NK-92 (cell line): ENCODE data around the gene MOK.

Experiments
- DNase-seq: peaks from one replicate; lab custom pipeline; 2025; ENCODE audit not compliant: unreplicated experiment; lab: John Stamatoyannopoulos, UW

Gene MOK

DNA sequence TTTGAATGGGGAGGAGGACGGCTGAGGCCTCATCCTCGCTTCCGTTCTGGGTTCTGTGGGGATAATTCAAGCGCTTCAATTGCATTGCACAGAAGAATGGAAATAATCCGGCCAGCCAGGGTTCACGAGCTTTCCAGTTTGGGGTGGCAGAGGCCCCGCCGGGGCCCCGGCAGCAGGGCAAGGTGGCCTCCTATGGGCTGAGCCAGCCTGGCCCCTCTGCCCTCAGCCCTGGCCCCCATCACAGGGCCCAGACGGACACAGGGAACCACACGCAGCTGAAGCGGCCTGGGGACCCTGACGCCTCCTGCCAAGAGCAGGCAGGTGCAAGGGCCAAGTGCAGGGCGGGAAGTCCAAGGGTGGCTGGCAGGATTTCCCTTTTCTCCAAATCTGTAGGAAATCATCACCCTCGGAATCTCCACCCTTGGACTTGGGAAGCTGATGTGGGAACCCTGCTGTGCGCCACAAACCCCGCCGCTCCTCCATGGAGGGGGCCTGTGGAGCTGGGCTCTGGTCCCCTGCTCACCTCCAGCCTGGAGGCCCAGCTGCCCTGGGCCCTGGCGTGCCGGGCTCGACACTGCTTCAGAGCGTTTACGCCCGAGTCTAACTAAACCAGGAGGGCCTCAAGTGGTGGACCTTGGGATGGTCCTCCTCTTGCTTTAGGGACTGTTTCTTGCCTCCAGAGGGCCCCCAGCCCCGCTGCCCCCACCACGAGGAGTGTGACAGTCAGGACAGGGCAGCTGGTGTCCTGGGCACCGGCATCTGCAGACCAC lies 78.4 kb downstream of the MOK start:
- no peak for DNase-seq

- DNase-seq = no peak
These were observed 79.0 kb downstream of the MOK start for GRCh38 chr14:102225936-102226335.

- DNase-seq = no peak
These were observed 79.6 kb downstream of the MOK start for GRCh38 chr14:102225386-102225785.

GRCh38 chr14:102223682-102224081 lies 81.3 kb downstream of the MOK start:
- no peak for DNase-seq

- DNase-seq = no peak
These were observed 82.2 kb downstream of the MOK start for GRCh38 chr14:102222751-102223150.

DNA sequence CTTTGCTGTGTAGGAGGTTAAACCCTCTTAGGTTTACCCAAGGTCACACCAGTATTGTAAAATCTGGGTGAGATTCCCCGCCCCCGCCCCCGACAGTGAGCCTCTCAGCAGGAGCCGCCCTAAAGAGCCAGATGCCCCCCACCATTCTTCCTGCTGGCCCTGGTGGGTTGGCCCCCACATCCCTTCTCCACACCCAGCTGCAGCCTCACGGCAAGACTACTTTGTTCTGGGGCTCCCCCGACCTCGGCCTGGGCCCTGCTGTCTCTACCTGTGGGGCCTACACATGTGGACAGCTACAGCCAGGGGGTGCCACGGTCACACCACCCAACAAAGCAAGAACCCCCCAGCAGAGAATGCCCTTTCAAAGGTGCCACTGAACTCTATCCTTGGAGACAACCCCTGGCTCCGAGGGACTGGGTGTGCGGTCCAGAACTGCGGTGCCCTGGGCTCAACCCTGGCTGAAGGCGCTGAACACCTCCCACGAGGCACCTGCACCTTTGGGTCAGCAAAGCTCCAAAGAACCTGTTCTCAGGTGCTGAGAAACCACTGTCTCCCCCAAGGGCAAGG lies 82.9 kb downstream of the MOK start:
- no peak for DNase-seq

- DNase-seq = no peak
These were observed 83.9 kb downstream of the MOK start for GRCh38 chr14:102221026-102221425.

DNA sequence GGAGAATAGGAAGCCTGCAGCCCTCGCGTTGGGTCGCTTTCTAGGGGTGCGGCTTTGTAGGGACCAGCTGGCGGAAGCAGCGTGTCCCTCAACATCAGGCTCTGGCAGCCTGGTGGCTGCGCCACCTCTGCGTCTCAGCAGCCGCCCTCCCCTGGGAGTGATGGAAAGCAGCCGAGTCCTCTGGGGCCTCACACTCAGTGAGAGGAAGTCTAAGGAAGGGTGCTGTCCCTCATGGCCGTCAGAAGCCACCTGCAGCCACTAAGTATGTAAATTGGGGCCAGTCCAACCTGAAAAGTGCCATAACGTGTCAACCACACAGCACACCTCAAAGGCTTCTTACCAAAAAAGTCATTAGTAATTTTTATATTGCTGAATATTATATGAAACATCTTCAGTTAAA lies 84.9 kb downstream of the MOK start:
- DNase-seq = no peak

DNA sequence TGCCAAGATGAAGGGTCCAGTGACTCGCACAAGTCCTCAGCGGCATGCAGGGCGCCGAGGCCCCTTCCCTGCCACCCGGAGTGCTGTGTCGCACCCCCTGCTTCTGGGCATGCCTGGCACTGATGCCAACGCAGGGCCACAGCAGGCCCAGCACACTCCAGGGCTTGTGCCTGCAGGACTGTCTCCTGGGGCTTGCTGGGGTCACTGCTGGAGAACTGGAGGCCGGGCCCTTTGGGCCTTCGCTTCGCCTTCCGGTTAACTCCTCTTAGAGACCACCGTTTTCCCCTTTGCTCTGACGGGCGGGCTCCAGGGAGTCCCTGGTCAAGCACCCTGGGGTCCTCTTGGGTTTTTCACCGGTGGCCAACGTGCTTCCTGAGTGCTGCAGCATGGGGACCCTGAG lies 85.6 kb downstream of the MOK start:
- no peak for DNase-seq

- DNase-seq = no peak
These were observed 86.3 kb downstream of the MOK start for GRCh38 chr14:102218688-102219087.

DNA sequence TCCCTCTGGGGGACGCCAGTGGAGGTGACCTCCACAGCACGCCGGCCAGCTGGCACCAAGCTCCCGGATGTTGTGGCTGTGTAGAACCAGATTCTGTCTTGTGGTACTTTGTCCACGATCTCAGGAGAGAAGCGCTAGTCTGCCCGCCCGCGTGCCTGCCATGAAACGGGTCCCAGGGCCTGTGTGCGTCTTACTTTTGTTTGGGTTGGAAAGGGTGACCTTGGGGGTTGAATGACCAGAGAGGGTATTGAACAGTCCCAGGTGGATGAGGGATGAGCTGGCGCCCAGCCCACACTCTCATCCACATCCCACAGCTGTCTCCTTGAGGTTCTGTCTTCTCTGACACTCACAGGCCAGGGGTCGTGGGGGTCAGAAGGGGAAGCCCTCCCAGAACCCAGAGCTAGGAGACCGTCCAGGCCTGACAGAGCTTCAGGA lies 87.0 kb downstream of the MOK start:
- DNase-seq = no peak

DNA sequence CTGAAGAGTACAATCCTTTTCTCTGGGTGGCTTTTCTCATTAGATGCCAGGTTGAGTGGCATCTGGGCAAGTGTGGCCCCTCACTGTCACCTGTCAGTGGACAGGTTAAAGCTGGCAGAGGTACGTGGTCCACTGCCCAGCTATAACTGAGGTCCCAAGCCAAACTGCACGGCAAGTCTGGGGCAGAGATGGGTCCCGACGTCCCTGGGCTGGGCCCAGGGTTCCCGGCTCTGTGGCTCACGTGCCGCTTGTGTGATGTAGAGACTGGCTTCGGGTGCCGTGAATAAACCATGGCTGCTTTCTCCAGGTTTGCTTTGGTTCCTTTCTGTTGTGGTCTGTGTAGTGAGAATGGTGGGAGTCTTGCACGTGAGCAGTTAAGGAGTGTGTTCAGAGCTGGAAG lies 87.6 kb downstream of the MOK start:
- DNase-seq = no peak

DNA sequence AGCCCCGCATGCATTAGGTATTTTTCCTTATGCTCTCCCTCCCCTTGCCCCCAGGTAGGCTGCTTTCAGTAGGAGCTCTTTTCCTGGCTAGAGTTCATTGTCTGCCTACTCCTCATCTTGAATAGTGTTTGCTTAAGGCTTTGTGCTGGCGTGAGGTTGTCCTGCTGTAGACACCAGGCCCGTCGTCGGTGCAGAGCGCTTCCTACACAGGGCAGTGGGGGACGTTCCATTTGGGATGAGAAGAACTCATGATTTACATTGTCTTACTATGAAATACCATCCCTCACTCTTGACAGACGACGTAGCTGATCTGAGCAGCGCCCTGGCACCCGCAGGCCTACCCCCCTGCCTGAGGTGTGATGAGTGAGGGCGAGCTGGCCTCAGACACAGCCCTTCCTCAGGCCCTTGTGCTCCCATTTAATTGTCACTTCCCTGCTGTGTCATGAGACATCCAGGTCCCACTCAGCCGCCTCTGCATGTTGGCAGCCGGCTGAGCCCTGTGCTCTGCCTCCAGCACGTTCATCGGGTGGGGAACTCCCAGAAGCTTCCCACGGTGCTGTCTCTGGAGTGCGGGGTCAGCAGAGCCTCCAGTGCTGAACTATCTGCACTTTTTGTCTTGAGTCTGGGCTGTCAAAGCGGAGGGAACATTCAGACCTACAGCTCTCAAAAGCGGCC lies 89.3 kb downstream of the MOK start:
- DNase-seq = no peak

DNA sequence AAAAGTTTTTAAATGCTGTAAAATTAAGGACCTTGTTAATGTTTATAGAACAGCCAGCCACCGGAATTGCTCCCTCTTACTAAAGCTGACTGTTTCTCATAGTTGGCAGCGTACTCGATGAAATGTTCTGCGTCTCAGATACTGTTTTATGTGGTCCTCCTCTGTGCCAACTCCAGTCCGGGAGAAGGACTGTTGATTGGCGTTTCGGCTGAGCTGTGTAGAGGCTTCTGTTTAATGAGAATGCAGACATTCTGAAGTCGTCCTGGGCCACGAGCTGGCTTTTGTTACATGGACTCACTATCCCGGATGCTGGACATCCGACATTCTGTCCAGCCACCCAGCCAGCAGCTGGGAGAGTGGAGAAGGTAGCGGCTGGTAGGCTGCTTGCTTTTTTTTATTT lies 89.9 kb downstream of the MOK start:
- DNase-seq = no peak

- DNase-seq = no peak
These were observed 90.8 kb downstream of the MOK start for GRCh38 chr14:102213984-102214658.

- no peak for DNase-seq
These were observed 91.5 kb downstream of the MOK start for GRCh38 chr14:102213470-102213869.

DNA sequence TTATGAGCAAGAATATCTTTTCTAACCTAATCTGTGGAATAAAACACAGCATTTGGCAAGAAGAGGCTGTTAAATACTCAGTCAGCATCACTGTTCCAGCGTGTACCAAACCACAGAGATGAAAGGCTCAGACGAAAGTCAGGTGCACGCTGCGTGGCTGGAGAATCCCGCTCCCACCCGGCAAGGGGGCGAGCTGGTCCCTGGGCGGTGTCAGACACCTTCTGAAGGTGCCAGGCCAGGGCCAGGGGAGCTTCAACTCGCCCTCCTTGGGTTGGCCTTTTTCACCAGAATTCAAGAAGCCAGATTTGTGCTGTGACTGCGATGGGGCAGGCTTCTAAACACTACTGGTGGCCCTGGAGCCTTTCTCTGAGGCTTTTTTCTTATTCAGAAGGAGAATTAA lies 92.1 kb downstream of the MOK start:
- no peak for DNase-seq

DNA sequence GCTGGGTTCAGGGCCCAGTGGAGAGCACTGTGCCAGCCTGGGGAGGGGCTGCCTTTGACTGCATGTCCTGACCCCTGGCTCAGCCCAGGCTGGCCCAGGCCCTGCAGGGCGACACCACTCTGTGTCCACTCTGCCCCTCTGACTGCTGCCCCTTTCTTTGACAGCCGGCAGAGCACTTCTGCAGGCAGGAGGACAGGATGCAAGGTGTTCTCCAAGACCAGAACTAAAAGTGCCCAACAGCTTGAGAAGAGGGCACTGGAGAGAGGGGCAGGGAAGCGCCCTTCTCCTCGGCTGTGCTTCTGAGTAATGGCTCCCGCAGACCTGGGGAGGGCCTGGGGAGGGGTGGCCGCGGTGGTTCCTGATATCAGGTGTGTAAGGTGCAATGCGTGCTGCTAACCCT lies 92.6 kb downstream of the MOK start:
- DNase-seq = no peak

- DNase-seq = no peak
These were observed 93.7 kb downstream of the MOK start for GRCh38 chr14:102211240-102211639.

GRCh38 chr14:102210421-102211042 lies 94.4 kb downstream of the MOK start:
- no peak for DNase-seq

DNA sequence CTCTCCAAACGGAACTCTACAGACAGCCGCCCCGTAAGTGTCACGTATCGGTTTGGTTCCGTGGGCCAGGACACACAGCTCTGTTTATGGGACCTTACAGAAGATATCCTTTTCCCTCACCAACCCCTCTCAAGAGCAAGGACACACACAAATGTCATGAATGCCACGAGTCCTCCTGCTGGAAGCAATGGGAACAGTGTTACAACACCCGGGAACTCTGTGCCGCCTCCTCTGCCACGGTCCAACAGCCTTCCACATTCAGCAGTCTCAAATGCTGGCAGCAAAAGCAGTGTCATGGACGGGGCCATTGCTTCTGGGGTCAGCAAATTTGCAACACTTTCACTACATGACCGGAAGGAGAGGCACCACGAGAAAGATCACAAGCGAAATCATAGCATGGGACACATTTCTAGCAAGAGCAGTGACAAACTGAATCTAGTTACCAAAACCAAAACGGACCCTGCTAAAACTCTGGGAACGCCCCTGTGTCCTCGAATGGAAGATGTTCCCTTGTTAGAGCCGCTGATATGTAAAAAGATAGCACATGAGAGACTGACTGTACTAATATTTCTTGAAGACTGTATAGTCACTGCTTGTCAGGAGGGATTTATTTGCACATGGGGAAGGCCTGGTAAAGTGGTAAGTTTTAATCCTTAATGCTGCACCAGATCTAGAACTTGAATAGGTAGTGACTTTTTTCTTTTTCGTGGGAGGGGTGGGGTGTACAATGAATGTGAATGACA lies 95.6 kb downstream of the MOK start:
- no peak for DNase-seq
